Daoy (cell line): ENCODE results near the gene APOA1. TPM values are rescaled to one million over a fixed set of nuclear protein-coding genes. Genes with fewer than 3 reads are reported as not detected.
"Not testable (repeated sequence)": the region's sequence is repeated elsewhere in the genome, so short reads cannot be mapped to it uniquely, and the experiment has no call there.

ENCODE experiments used
- DNase-seq: peaks from one replicate; pipeline ENCODE4 v3.0.0-alpha.2; 2015; ENCODE audit warnings: low read depth
- total RNA-seq: library from RNA; depleted of rRNA; stranded (reverse); fragments of >200 nt; shearing (Covaris generic); gene quantifications from 2 replicates; pipeline ENCODE4 v1.2.3, GENCODE V29; 2014

APOA1 gene
- total RNA-seq, 1 experiment from 2014 or later = 0.11 TPM

- DNase-seq = no peak
These were observed 23.5 kb downstream of the APOA1 start for GRCh38 chr11:116813781-116814471.

DNA sequence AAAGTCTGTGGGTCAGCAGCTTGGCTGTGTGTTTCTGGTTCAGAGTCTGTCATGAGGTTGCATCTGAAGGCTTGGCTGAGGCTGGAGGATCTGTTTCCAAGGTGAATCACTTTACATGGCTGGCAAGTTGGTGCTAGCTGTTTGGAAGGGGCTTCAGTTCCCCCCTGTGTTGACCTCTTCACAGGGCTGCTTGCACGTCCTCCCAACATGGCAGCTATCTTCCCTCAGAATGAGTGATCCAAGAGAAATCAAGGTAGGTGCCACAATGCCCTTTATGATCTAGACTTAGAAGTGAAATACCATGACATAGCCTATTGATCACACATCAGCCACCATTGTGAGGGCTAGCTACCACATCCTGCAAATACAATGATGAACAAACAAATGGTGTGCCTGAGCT is 24.3 kb downstream of the APOA1 start:
- DNase-seq = no peak

DNA sequence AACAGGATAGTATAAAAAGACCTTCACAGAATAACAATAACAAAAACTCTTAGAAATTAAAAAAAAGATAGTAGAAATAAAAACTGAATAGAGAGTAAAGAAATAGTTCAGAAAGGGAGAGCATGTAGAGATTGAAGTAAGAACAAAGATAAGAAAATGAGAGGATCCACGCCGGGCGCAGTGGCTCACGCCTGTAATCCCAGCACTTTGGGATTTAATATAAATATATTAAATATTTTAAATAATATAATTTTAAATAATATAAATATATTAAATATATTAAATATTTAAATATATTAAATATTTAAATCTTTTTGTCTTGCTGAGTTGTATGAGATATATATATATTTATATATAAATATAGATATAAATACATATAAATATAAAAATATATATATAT is 25.3 kb downstream of the APOA1 start:
- DNase-seq = no peak

DNA sequence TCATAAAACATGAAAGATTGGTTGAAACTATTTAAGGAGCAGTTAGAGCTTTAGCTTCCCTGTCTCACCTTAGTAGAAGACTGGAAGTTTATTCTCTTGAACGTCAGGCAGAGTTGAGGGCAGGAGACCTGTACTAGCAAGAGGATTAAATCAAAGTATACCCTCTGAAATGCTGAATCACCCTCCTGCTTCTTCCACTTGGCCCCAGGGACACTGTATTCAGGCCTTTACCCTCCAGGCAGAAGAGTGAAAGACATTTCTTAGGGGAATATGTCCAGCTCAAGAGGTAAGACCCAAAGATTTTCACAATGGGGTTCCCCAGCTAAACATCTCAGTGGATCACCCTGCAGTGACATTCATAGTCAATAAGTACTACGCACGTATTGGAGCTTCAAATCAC is 26.2 kb downstream of the APOA1 start:
- DNase-seq = no peak

GRCh38 chr11:116808262-116809175 is 28.9 kb downstream of the APOA1 start:
- DNase-seq = no peak

DNA sequence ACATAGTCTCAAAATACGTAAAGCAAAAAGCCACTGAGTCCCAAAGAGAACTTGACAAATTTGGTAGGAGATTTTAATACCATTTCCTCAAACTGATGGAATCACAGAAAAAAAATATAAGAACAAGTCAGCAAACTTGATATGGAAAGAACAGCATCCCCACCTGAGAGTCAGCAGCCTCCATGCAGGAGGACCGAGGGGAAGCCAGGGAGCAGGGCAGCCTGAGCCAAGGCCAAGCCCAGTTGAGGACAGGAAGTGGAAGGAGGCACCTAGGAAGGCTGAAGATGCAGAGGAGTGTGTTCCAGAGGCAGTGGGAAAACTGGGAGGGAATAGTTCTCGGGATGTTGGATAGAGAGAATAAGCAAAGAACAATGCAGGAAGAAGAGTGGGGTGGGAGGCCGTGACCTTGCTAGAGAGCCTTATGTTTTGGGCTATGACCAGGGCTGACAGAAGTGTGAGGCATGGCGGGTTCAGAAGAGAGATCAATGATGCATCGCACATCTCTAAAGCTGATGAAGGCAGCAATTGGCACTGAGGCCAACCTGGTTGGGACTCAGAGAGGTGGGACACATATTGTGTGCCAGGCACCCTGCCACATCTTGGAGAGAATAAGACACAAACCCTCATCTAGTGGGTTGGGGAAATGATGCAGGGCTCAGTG is 29.7 kb downstream of the APOA1 start:
- DNase-seq = no peak

GRCh38 chr11:116804001-116804400 is 33.4 kb downstream of the APOA1 start:
- no peak for DNase-seq

DNA sequence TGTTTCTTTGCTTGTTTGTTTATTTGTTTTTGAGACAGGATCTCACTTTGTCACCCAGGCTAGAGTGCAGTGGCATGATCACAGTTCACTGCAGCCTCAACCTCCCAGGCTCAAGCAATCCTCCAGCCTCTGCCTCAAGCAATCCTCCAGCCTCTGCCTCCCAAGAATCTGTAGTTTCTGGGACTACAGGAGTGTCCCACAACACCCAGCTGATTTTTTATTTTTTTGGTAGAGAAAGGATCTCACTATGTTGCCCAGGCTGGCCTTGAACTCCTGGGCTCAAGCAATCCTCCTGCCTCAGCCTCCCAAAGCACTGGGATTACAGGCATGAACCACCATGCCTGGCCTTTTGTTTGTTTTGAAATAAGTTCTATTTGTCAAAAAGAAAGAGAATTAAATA is 35.8 kb downstream of the APOA1 start:
- not testable (repeated sequence) for DNase-seq

DNA sequence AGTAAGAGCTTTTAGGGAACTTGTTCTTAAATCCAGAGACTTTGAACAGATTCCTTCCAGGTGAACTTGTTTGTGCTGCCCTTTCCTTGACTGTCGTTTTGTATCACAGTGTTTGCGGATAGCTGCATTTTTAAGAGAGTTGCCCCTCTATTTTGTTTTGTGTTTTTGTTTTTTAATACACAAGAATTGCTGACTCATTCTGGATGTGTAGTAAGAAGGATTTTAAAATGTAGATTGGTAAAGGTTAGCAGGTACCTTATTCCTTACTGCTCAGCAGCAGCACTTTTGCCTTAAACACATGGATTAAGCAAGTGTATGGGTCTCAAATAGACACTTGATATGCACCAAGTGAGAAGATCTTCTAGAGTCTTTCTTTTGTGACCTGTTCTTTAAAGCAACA is 36.8 kb downstream of the APOA1 start:
- DNase-seq = no peak

- DNase-seq = no peak
These were observed 39.1 kb downstream of the APOA1 start for GRCh38 chr11:116798368-116798767.

- DNase-seq = no peak
These were observed 39.6 kb downstream of the APOA1 start for GRCh38 chr11:116797816-116798215.

DNA sequence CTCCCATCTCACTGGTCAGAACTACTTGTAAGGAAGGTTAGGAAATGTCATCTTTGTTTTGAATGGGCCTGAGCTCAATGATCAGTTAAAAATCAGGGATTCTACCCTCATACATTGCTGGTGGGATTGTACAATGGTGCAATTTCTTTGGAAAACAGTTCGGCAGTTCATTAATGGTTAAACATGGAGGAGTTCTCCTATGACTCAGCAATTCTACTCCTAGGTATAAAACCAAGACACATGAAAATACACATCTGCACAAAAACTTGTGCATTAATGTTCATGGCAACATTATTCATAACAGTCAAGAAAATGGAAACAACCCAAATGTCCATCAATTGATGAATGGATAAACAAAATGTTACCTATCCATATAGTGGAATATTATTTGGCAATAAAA is 40.9 kb downstream of the APOA1 start:
- no peak for DNase-seq

DNA sequence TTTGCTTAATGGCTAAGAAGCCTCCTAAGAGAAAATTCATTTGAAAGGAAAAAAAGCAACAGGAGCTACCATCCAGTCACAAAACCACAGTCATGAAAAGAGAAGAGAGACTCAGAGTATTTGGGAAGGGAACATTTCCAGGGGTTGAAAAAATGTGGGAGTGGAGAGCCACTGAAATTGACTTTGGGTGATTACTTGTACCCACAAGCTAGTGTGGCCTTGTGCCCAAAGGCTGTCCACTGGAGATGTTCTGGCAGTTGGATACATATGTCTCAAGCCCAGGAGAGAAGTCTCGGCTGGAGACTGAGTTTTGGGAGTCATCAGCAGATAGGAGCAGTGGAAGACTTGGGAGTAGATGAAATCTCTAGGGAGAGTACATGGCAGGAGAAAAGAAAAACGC is 42.6 kb downstream of the APOA1 start:
- DNase-seq = no peak

GRCh38 chr11:116793772-116794097 is 43.7 kb downstream of the APOA1 start:
- no peak for DNase-seq

- peak; percentile 59 for DNase-seq
These were observed 44.3 kb downstream of the APOA1 start for GRCh38 chr11:116792869-116793771.

GRCh38 chr11:116792144-116792868 is 45.1 kb downstream of the APOA1 start:
- DNase-seq = no peak

DNA sequence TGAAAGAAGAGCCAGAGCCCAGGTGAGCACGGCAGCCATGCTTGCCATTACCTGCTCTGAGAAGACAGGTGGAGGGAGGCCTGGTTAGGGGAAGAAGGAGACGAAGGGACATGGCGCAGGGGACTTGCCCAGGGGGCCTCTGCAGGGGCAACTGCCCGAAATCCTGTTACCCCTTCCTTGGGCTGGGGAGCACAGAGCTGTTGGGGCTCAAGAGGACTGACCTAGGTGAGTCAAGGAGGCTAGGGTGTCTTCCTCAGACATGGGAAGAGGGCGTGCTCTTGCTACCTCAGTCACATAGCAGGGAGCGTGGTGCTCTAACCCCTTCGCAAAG is 45.6 kb downstream of the APOA1 start, which contains the start of gene APOA5:
APOA5 (minus strand) TSS at position 67 of the 331 bp plus-strand sequence; CDS start at position 48, 19 bp downstream.
- no peak for DNase-seq

GRCh38 chr11:116791002-116791812 is 46.2 kb downstream of the APOA1 start:
- peak; percentile 65 for DNase-seq

DNA sequence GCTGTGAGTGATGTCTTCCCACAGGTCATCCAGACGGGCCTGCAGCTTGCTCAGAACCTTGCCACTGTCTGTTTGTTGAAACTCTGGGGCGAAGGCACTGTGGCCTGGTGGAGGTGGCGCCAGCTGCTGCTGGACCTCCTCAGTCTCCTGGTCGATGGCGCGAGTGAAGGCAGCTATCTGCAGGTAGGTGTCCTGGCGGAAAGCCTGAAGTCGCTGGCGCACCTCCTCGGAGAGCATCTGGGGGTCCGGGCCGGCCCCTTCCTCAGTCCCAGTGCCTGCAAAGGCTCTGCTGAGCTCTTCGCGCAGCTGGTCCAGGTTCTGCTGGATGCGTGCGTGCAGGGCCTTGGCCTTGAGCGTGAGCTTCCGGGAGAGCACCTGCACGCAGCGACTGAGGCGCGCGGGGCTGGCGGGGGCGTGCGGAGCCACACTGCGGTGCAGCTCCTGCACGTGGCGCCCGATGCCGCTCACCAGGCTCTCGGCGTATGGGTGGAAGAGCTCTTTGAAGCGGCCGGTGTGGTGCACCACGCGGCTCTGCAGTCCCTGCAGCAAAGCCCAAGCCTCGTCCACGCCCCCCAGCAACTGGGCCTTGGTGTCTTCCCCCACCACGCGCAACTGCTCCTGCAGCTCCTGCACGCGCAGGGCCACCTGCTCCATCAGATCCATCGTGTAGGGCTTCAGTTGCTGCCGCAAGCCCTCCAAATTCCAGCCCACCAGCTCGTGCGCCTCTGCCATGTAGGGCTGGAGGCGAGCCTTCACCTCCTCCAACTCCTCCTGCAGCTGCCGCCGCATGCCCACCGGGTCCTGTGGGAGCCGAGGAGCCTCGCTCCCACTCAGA is 47.0 kb downstream of the APOA1 start:
- DNase-seq = no peak
